ENCODE results near the gene MS4A10. TPM values are rescaled to one million over a fixed set of nuclear protein-coding genes. Genes with fewer than 3 reads are reported as not detected.
A peak's percentile ranks its signal among the peaks of the same experiment; 100 is the strongest.

Gene MS4A10
- polyA plus RNA-seq, 1 donor (not counting 4 experiments of a cell fraction or from before 2014, with no cell fraction given) = not detected

- H2AFZ ChIP-seq (ENCODE audit: control insufficient read depth, low read length) = peak overlapping the region; percentile 5
Measured at GRCh38 chr11:60835534-60835846, 50.4 kb downstream of the MS4A10 start.

GRCh38 chr11:60836866-60837515 is 51.9 kb downstream of the MS4A10 start:
- no peak overlapping the region for H3K4me2 ChIP-seq (ENCODE audit: control insufficient read depth, extremely low read depth, insufficient read depth, low read depth, low read length)
- FAIRE-seq (no peak), DNase-seq (ENCODE audit: low read depth, low spot score) (no peak)
- dilution Hi-C loops (cut with MboI; ENCODE audit: extremely low pct_ligation_motif_present, low sequenced_read_pairs) = no loop called here
- H3K4me3 ChIP-seq (ENCODE audit: control insufficient read depth in 2 of 3, extremely low read depth in 1 of 3, insufficient read depth in 2 of 3, low read depth in 1 of 3, low read length in 3 of 3) = no peak overlapping the region
- H4K20me1 ChIP-seq (ENCODE audit: control insufficient read depth, extremely low read depth, insufficient read depth, low read length) = no peaks in the 10 kb centered on the region
- no peak overlapping the region for H3K27ac ChIP-seq (ENCODE audit: control insufficient read depth, insufficient read depth, low read length)
- H3K4me1 ChIP-seq (ENCODE audit: control insufficient read depth, extremely low read depth, insufficient read depth, low read length) = peaks cover 25% of the 10 kb centered on the region
- no peak overlapping the region for H2AFZ ChIP-seq (ENCODE audit: control insufficient read depth, low read length)
- no peaks in the 10 kb centered on the region for H3K9me1 ChIP-seq (ENCODE audit: control insufficient read depth, extremely low read depth, insufficient read depth, low read length)
- H3K9ac ChIP-seq (ENCODE audit: control insufficient read depth, extremely low read depth, insufficient read depth, low read length) = no peak overlapping the region
- no peak for TF ChIP-seq EZH2 (IDR thresholded peaks at IDR 0.05; ENCODE audit: low read length)
- TF ChIP-seq, protein P1, sequence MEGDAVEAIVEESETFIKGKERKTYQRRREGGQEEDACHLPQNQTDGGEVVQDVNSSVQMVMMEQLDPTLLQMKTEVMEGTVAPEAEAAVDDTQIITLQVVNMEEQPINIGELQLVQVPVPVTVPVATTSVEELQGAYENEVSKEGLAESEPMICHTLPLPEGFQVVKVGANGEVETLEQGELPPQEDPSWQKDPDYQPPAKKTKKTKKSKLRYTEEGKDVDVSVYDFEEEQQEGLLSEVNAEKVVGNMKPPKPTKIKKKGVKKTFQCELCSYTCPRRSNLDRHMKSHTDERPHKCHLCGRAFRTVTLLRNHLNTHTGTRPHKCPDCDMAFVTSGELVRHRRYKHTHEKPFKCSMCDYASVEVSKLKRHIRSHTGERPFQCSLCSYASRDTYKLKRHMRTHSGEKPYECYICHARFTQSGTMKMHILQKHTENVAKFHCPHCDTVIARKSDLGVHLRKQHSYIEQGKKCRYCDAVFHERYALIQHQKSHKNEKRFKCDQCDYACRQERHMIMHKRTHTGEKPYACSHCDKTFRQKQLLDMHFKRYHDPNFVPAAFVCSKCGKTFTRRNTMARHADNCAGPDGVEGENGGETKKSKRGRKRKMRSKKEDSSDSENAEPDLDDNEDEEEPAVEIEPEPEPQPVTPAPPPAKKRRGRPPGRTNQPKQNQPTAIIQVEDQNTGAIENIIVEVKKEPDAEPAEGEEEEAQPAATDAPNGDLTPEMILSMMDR (optimal IDR thresholded peaks at IDR 0.05 in 1 of 3, IDR thresholded peaks at IDR 0.05 in 1 of 3, conservative IDR thresholded peaks at IDR 0.05 in 1 of 3; ENCODE audit: extremely low read depth in 1 of 3, insufficient read depth in 2 of 3, low read length in 3 of 3) = no peak
- H3K27me3 ChIP-seq (ENCODE audit: control insufficient read depth, extremely low read depth, insufficient read depth, low read length) = no peaks in the 10 kb centered on the region
- no peaks in the 10 kb centered on the region for H3K36me3 ChIP-seq (ENCODE audit: control insufficient read depth in 2 of 2, extremely low read depth in 1 of 2, insufficient read depth in 2 of 2, low read length in 2 of 2)
- no peaks in the 10 kb centered on the region for H3K9me3 ChIP-seq (ENCODE audit: control insufficient read depth, low read depth, low read length)
- H3K79me2 ChIP-seq (ENCODE audit: control insufficient read depth, insufficient read depth, low read length) = peaks cover under 1% of the 10 kb centered on the region

More at GRCh38 chr11:60835534-60835846, 50.4 kb downstream of the MS4A10 start:
- FAIRE-seq = no peak
- Histone ChIP-seq H3K4me2 (ENCODE audit: control insufficient read depth, extremely low read depth, insufficient read depth, low read depth, low read length) (peak overlapping the region; percentile 2), H3K9ac (ENCODE audit: control insufficient read depth, extremely low read depth, insufficient read depth, low read length) (no peak overlapping the region), H3K79me2 (ENCODE audit: control insufficient read depth, insufficient read depth, low read length) (no peaks in the 10 kb centered on the region), H3K27ac (ENCODE audit: control insufficient read depth, insufficient read depth, low read length) (peak overlapping the region; percentile 15), H3K9me3 (ENCODE audit: control insufficient read depth, low read depth, low read length) (no peaks in the 10 kb centered on the region), H3K4me3 (ENCODE audit: control insufficient read depth in 2 of 3, extremely low read depth in 1 of 3, insufficient read depth in 2 of 3, low read depth in 1 of 3, low read length in 3 of 3) (no peak overlapping the region), H3K36me3 (ENCODE audit: control insufficient read depth in 2 of 2, extremely low read depth in 1 of 2, insufficient read depth in 2 of 2, low read length in 2 of 2) (no peaks in the 10 kb centered on the region), H3K9me1 (ENCODE audit: control insufficient read depth, extremely low read depth, insufficient read depth, low read length) (no peaks in the 10 kb centered on the region), H3K4me1 (ENCODE audit: control insufficient read depth, extremely low read depth, insufficient read depth, low read length) (peaks cover 28% of the 10 kb centered on the region), H3K27me3 (ENCODE audit: control insufficient read depth, extremely low read depth, insufficient read depth, low read length) (no peaks in the 10 kb centered on the region), H4K20me1 (ENCODE audit: control insufficient read depth, extremely low read depth, insufficient read depth, low read length) (no peaks in the 10 kb centered on the region)
- dilution Hi-C loops (cut with MboI; ENCODE audit: extremely low pct_ligation_motif_present, low sequenced_read_pairs) = no loop called here
- DNase-seq (ENCODE audit: low read depth, low spot score) = no peak
- TF ChIP-seq EZH2 (IDR thresholded peaks at IDR 0.05; ENCODE audit: low read length) = no peak
- TF ChIP-seq, protein P1 (optimal IDR thresholded peaks at IDR 0.05 in 1 of 3, IDR thresholded peaks at IDR 0.05 in 1 of 3, conservative IDR thresholded peaks at IDR 0.05 in 1 of 3; ENCODE audit: extremely low read depth in 1 of 3, insufficient read depth in 2 of 3, low read length in 3 of 3) = no peak
